BLaER1 treated with 17β-estradiol and CSF1 and Interleukin-3, amounts not matched to agents 10 nM and 100 nM (cell line): Measurements from ENCODE around the gene IZUMO2.
A peak's percentile ranks its signal among the peaks of the same experiment; 100 is the strongest.

Source experiments
- H3K27ac ChIP-seq, 11 experiments: shearing (Covaris generic); formaldehyde crosslinking; 2 replicates each; pipeline ENCODE4 v1.8.1; 2022
- H3K27me3 ChIP-seq, 11 experiments: shearing (Covaris generic); formaldehyde crosslinking; 2 replicates each; pipeline ENCODE4 v1.8.1; 2022
- H3K36me3 ChIP-seq, 11 experiments: shearing (Covaris generic); formaldehyde crosslinking; 2 replicates each; pipeline ENCODE4 v1.8.1; 2022
- H3K4me1 ChIP-seq, 10 experiments: shearing (Covaris generic); formaldehyde crosslinking; 2 replicates each; pipeline ENCODE4 v1.8.1; 2022
- H3K4me2 ChIP-seq, 11 experiments: shearing (Covaris generic); formaldehyde crosslinking; 2 replicates each; pipeline ENCODE4 v1.8.1; 2022
- H3K4me3 ChIP-seq, 10 experiments: shearing (Covaris generic); formaldehyde crosslinking; 2 replicates each; pipeline ENCODE4 v1.8.1; 2022
- H3K9ac ChIP-seq, 11 experiments: shearing (Covaris generic); formaldehyde crosslinking; 2 replicates each; pipeline ENCODE4 v1.8.1; 2022
- H3K9me3 ChIP-seq, 11 experiments: shearing (Covaris generic); formaldehyde crosslinking; replicated peaks in 1 of 11; 2 replicates each; pipeline ENCODE4 v1.8.1; 2022
- H4K20me1 ChIP-seq, 11 experiments: shearing (Covaris generic); formaldehyde crosslinking; 2 replicates each; pipeline ENCODE4 v1.8.1; 2022
- Cebpa-rat ChIP-seq, 11 experiments: shearing (Covaris generic); IDR thresholded peaks; 2 replicates each; pipeline ENCODE4 v1.8.1; 2022

IZUMO2 gene

DNA sequence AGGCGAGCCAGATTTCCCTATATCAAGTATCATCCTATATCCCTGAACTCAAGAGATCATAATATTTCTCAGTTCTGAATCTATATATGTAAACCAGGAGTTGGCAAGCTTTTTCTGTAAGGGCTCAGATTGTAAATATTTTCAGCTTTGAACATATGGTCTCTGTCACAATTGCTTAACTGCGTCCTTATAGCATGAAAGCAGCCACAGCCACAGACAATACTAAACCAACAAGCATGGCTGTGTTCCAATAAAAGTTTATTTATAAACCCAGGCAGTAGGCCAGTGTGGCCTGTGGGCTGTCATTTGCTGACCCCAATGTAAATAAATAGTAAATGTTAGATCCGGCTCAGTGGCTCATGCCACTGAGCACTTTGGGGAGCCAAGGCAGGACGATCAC is 28.1 kb upstream of the IZUMO2 start:
- Histone ChIP-seq H3K36me3 (no peaks in the 10 kb centered on the region), H4K20me1 (no peaks in the 10 kb centered on the region), H3K4me3 (no peak overlapping the region), H3K4me2 (peak overlapping the region; percentile 11 to 73 (median 39); a peak in 18 of 22 replicates), H3K27me3 (no peaks in the 10 kb centered on the region), H3K9me3 (no peaks in the 10 kb centered on the region), H3K27ac (peak overlapping the region in 1 of 11 experiments; percentile 22; a peak in 1 of 22 replicates), H3K4me1 (peaks cover 15 to 25% (median 19%) of the 10 kb centered on the region in 10 experiments), H3K9ac (peak overlapping the region in 1 of 11 experiments; percentile 18; a peak in 1 of 22 replicates)
- no peak for TF ChIP-seq Cebpa-rat (IDR thresholded peaks at IDR 0.05)

DNA sequence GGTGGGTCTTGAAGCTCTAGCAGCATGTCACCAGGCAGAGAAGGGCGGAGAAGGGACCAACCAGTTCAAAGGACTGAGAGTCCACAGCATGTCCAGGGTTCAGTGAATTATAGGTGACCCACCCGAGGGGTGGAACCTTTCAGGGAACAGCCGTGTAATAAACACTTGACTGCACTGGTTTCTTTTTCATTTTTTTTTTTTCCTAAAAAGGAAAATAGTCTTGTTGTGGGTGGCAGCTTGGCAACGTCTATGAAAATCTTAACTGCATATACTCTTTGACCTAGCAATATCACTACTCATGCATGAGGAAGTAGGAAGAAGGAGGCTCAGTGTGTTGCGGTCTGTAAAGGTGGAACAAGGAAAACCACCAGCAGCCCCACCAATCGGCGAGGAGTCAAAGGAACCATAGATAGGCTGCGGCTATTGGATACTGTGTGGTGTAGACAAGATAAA is 27.4 kb upstream of the IZUMO2 start:
- Histone ChIP-seq H3K9me3 (no peaks in the 10 kb centered on the region), H3K9ac (no peak overlapping the region), H3K27me3 (no peaks in the 10 kb centered on the region), H3K4me3 (no peak overlapping the region), H3K4me2 (peak overlapping the region; percentile 11 to 73 (median 39); a peak in 19 of 22 replicates), H3K36me3 (no peaks in the 10 kb centered on the region), H3K27ac (peak overlapping the region in 1 of 11 experiments; percentile 14; a peak in 1 of 22 replicates), H4K20me1 (no peaks in the 10 kb centered on the region), H3K4me1 (peaks cover 15 to 25% (median 19%) of the 10 kb centered on the region in 10 experiments)
- no peak for TF ChIP-seq Cebpa-rat (IDR thresholded peaks at IDR 0.05)

DNA sequence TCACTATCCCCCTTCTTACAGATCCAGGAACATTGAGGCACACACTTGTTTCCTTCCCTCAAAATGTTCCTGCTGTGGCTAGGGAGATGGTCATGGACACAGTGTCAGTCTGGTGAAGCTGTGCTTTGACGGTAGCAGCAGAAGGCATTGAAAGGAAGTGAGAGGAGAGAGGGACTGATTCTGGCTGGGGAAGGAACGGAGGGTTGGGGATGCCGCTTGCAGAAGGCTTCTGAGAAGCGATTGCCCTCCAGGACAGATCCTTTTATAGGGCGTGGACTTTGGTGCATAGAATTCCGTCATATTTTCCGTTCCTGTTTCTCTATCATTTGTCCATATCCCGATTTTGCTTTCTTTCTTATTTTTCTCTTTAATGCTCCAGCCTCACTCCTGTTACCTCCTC is 26.2 kb upstream of the IZUMO2 start:
- Histone ChIP-seq H4K20me1 (no peaks in the 10 kb centered on the region), H3K27ac (no peak overlapping the region), H3K4me1 (peaks cover 15 to 25% (median 19%) of the 10 kb centered on the region in 10 experiments), H3K4me3 (no peak overlapping the region), H3K4me2 (no peak overlapping the region), H3K36me3 (no peaks in the 10 kb centered on the region), H3K9ac (no peak overlapping the region), H3K27me3 (no peaks in the 10 kb centered on the region), H3K9me3 (no peaks in the 10 kb centered on the region)
- no peak for TF ChIP-seq Cebpa-rat (IDR thresholded peaks at IDR 0.05)

DNA sequence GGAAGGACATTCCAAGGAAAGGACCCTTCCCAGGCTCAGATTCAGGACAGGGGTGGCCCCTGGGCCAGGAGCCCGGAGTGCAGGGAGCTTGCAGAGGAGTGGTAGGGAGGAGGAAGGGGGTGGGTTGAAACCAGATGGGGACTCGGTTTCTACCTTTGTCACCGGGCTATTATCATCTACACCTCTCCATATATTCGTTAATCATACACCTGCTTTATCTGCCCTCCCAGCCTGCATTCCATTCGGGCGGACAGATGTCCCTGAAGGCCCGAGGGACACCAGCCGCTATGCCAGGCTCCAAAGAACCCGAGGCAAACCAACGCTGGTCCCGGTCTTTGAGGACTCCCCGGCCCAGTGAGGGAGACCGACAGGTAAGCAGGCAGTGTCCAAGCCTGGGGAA is 24.9 kb upstream of the IZUMO2 start:
- Histone ChIP-seq H3K36me3 (no peaks in the 10 kb centered on the region), H3K27ac (no peak overlapping the region), H3K4me3 (no peak overlapping the region), H3K27me3 (no peaks in the 10 kb centered on the region), H3K9ac (no peak overlapping the region), H3K4me2 (no peak overlapping the region), H4K20me1 (no peaks in the 10 kb centered on the region), H3K4me1 (peaks cover 15 to 25% (median 19%) of the 10 kb centered on the region in 10 experiments), H3K9me3 (no peaks in the 10 kb centered on the region)
- no peak for TF ChIP-seq Cebpa-rat (IDR thresholded peaks at IDR 0.05)

DNA sequence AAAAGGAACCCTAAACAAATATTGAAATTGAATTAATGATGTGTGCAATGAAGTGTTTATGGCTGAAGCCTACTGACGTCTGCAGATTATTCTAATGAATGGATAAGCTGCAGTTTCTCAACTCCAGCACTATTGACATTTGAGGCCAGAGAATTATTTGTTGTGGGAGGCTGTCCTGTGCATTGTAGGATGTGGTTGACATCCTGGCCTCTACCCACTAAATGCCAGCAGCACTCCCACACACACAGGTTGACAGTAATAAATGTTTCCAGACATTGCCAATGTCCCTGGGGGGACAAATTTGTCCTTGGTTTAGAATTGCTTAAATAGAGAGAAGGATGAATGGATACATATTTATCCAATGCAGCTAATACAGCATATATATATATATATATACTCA is 21.1 kb upstream of the IZUMO2 start:
- H3K36me3 ChIP-seq, result no peaks in the 10 kb centered on the region
- peaks cover 2 to 7% (median 5%) of the 10 kb centered on the region in 10 experiments for H3K4me1 ChIP-seq
- no peak overlapping the region for H3K4me3 ChIP-seq
- no peak overlapping the region for H3K27ac ChIP-seq
- peaks cover 0 to 7% (median 0%) of the 10 kb centered on the region in 11 experiments; a peak in 4 of 22 replicates for H3K9me3 ChIP-seq
- TF ChIP-seq Cebpa-rat (IDR thresholded peaks at IDR 0.05), result no peak
- no peak overlapping the region for H3K4me2 ChIP-seq
- no peaks in the 10 kb centered on the region for H3K27me3 ChIP-seq
- no peaks in the 10 kb centered on the region for H4K20me1 ChIP-seq
- no peak overlapping the region for H3K9ac ChIP-seq

DNA sequence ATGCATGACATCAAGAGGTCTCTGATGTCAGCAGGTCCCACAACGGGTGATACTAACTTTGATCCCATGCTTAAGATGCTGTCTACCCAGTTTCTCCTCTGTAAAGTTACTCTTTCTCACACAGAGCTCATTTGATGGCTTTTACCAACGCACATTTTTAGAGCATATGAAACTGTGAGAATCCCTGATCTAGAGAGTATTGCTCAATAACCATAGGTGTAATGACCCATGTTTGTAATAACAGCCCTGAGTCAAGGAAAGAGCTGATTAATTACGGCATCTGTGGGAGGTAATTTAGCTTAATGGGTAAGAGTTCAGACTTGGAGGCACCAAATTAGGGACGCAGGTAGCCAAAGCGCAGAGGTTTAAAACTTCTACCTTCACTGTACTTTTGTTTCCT is 18.0 kb upstream of the IZUMO2 start:
- no peak overlapping the region for H3K27ac ChIP-seq
- H3K4me2 ChIP-seq, result no peak overlapping the region
- no peak overlapping the region for H3K4me3 ChIP-seq
- peaks cover 10 to 19% (median 16%) of the 10 kb centered on the region in 10 experiments for H3K4me1 ChIP-seq
- no peaks in the 10 kb centered on the region for H3K27me3 ChIP-seq
- H3K9ac ChIP-seq, result no peak overlapping the region
- TF ChIP-seq Cebpa-rat (IDR thresholded peaks at IDR 0.05), result peak in 2 of 11 experiments; percentile 24 to 62; a peak in 2 of 22 replicates
- no peaks in the 10 kb centered on the region for H3K36me3 ChIP-seq
- H4K20me1 ChIP-seq, result no peaks in the 10 kb centered on the region
- H3K9me3 ChIP-seq, result peaks cover 0 to 7% (median 0%) of the 10 kb centered on the region in 11 experiments; a peak in 4 of 22 replicates

DNA sequence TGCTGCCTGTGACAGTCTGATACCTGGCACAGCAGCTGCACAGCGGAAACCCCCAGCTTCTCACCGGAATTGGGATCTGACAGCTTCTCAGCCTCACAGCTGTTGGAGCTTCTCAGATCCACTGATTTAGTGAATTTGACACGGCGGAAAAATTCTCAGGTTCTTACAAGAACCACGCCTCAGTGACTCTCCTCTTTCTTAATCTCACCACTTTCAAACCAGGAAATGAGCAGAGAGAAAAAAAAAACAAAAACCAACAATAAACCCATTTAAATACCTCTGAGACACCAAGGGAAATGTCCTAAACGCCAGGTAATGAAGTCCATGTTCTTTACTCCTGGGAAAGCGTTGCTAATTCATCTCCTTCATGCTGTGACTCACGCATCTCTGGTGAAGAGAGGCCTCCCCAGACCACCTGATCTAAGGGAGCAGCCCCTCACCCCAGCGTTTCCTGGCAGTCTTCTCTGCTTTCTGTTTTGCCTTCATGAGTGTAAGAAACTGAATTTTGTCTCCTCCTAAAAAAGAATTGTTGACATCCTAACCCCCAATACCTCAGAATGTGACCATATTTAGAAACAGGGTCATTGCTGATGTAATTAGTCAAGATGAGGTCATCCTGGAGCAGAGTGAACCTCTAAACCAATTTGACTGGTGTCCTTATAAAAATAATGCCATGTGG is 15.9 kb upstream of the IZUMO2 start:
- Histone ChIP-seq H4K20me1 (no peaks in the 10 kb centered on the region), H3K4me2 (peak overlapping the region; percentile 20 to 79 (median 58); a peak in 21 of 22 replicates), H3K27me3 (no peaks in the 10 kb centered on the region), H3K4me1 (peaks cover 10 to 19% (median 16%) of the 10 kb centered on the region in 10 experiments), H3K4me3 (no peak overlapping the region), H3K9ac (peak overlapping the region in 7 of 11 experiments; percentile 8 to 55 (median 32); a peak in 12 of 22 replicates), H3K36me3 (no peaks in the 10 kb centered on the region), H3K9me3 (peaks cover 0 to 11% (median 0%) of the 10 kb centered on the region in 11 experiments; a peak in 6 of 22 replicates), H3K27ac (peak overlapping the region in 9 of 11 experiments; percentile 25 to 64 (median 43); a peak in 15 of 22 replicates)
- no peak for TF ChIP-seq Cebpa-rat (IDR thresholded peaks at IDR 0.05)

DNA sequence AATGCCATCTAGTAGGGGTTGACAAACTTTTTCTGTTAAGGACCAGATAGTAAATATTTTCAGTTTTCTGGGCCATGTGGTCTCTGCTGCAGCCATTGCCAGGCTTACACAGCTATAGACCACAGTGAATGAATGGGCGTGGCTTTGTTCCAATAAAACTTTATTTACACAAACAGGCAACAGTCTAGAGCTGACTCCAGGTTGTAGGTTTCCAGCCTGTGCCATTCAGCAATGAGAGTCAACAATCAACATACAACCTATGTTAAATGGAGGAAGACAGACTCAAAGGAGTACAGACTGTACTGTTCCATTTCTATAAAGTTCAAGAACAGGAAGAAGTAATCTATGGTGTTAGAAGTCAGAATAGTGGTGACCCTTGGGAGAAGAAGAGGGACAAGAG is 15.2 kb upstream of the IZUMO2 start:
- Histone ChIP-seq H3K27me3 (no peaks in the 10 kb centered on the region), H3K4me2 (peak overlapping the region; percentile 20 to 79 (median 58); a peak in 19 of 22 replicates), H3K36me3 (no peaks in the 10 kb centered on the region), H4K20me1 (no peaks in the 10 kb centered on the region), H3K9me3 (peaks cover 0 to 11% (median 0%) of the 10 kb centered on the region in 11 experiments; a peak in 6 of 22 replicates), H3K4me1 (peaks cover 10 to 19% (median 16%) of the 10 kb centered on the region in 10 experiments), H3K27ac (peak overlapping the region in 7 of 11 experiments; percentile 34 to 64 (median 53); a peak in 12 of 22 replicates), H3K4me3 (no peak overlapping the region), H3K9ac (peak overlapping the region in 5 of 11 experiments; percentile 30 to 55 (median 35); a peak in 7 of 22 replicates)
- no peak for TF ChIP-seq Cebpa-rat (IDR thresholded peaks at IDR 0.05)

DNA sequence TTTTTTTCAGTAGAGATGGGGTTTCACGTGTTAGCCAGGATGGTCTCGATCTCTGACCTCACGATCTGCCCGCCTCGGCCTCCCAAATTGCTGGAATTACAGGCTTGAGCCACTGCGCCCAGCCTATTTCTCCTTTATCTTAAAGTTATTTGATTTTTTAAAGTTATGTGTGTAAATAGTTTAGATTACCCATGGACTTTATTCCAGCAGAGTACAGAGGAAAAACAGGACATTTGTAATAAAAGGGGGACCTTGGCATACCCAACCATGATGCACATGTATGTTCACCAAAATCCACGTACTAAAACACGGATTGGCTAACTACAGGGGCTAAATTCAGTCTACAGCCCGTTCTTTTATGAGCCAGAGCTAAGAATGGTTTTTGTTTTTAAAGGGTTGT is 13.7 kb upstream of the IZUMO2 start:
- Histone ChIP-seq H3K4me2 (no peak overlapping the region), H3K36me3 (no peaks in the 10 kb centered on the region), H3K27me3 (no peaks in the 10 kb centered on the region), H3K4me3 (no peak overlapping the region), H4K20me1 (no peaks in the 10 kb centered on the region), H3K27ac (no peak overlapping the region), H3K9me3 (peaks cover 0 to 11% (median 0%) of the 10 kb centered on the region in 11 experiments; a peak in 6 of 22 replicates), H3K4me1 (peaks cover 10 to 19% (median 16%) of the 10 kb centered on the region in 10 experiments), H3K9ac (no peak overlapping the region)
- no peak for TF ChIP-seq Cebpa-rat (IDR thresholded peaks at IDR 0.05)
